Naive thymus-derived CD8-positive, alpha-beta T cell (primary cell): ENCODE data around the gene ITGA6. TPM values are rescaled to one million over a fixed set of nuclear protein-coding genes. Genes with fewer than 3 reads are reported as not detected.
A peak's percentile ranks its signal among the peaks of the same experiment; 100 is the strongest.

Experiments
- ATAC-seq, 2 donors: fragments of 150-1000 bp; cut with Tn5 transposase in 1 of 2; sonication (Bioruptor Pico), chemical (Tn5 transposase) in 1 of 2; 1 replicate in 1 of 2; 2 replicates in 1 of 2; pipeline ENCODE4 v1.10.0; 2021; ENCODE audit warnings: mild to moderate bottlenecking in 2 of 2, moderate library complexity in 2 of 2
- POLR2A ChIA-PET: fragments of 350-600 bp; sonication (Branson Sonifier 250); formaldehyde crosslinking; loops from one replicate; lab custom pipeline; 2021; ENCODE audit warnings: antibody characterized with exemption; lab: Charles Lee
- DNase-seq, 10 donors: peaks; one replicate each; pipeline versions ENCODE4 v3.0.0 to v3.0.0-alpha.2; 2020 to 2022
- H3K27ac Mint-ChIP-seq, 10 donors: one replicate each; pipeline ENCODE4 v1.8.0; 2020 to 2022; ENCODE audit warnings: mild to moderate bottlenecking in 10 of 10, mixed read lengths in 10 of 10, moderate library complexity in 4 of 10, inconsistent platforms in 1 of 10
- H3K27me3 Mint-ChIP-seq, 5 donors: one replicate each; pipeline ENCODE4 v1.8.0; 2021 to 2022; ENCODE audit warnings: mixed read lengths in 5 of 5
- H3K36me3 Mint-ChIP-seq, 3 donors: one replicate each; pipeline ENCODE4 v1.8.0; 2020 to 2022; ENCODE audit warnings: mixed read lengths in 3 of 3, mild to moderate bottlenecking in 2 of 3, inconsistent platforms in 1 of 3
- H3K4me1 Mint-ChIP-seq, 4 donors: one replicate each; pipeline ENCODE4 v1.8.0; 2021 to 2022; ENCODE audit warnings: mixed read lengths in 4 of 4
- H3K4me3 Mint-ChIP-seq, 10 donors: one replicate each; pipeline ENCODE4 v1.8.0; 2020 to 2022; ENCODE audit warnings: mild to moderate bottlenecking in 10 of 10, mixed read lengths in 10 of 10, moderate library complexity in 6 of 10, inconsistent platforms in 1 of 10
- H3K9me3 Mint-ChIP-seq, 9 donors: one replicate each; pipeline ENCODE4 v1.8.0; 2020 to 2022; ENCODE audit warnings: mixed read lengths in 9 of 9, mild to moderate bottlenecking in 3 of 9, inconsistent platforms in 1 of 9, moderate library complexity in 1 of 9
- polyA plus RNA-seq, 3 donors: library from polyadenylated mRNA; unstranded; fragments of 300-500 nt; fragmentation: Illumina TruSeq; gene quantifications; one replicate each; pipeline ENCODE4 v1.2.3, GENCODE V29; 2021
- total RNA-seq, 8 experiments: library from RNA in 2 of 8; stranded (reverse) in 2 of 8; gene quantifications; one replicate each; pipeline ENCODE4 v1.2.3 and lab custom pipeline; 2021 to 2026

Gene ITGA6
- total RNA-seq (100 to 1,000 TPM; 119 to 127 TPM), polyA plus RNA-seq (10 to 100 TPM; 58.4 to 80.0 (median 64.2) TPM), total RNA-seq (lab: John Stamatoyannopoulos, UW) (31.7 to 533 (median 195) reads per million in 6 experiments)

DNA sequence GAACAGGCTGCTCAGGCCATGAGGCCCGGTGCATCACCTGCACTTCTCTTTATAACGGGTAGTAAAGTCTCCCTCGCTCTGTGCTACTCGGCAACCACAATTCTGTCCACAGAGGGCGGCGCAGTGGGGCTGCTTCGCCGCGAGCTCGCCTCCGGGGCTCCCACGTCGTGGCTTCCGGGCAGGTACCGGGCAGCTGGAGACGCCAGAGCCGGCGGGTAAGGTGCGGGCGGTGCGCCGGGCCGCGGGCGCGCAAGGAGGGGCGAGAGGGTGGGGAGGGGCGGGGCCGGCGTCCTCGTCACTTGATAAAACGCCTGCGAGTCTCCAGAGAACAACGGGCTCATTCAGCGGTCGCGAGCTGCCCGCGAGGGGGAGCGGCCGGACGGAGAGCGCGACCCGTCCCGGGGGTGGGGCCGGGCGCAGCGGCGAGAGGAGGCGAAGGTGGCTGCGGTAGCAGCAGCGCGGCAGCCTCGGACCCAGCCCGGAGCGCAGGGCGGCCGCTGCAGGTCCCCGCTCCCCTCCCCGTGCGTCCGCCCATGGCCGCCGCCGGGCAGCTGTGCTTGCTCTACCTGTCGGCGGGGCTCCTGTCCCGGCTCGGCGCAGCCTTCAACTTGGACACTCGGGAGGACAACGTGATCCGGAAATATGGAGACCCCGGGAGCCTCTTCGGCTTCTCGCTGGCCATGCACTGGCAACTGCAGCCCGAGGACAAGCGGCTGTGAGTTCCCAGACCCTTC, at the start of gene ITGA6:
ITGA6 (plus strand) TSS at position 331 of the 734 bp plus-strand sequence.
- peak; percentile 70 to 74 for ATAC-seq
- POLR2A ChIA-PET, result interaction anchor here (0.6 to 12.5 kb wide), 14 partner anchors 13 to 535 kb away, joined by 3 to 304 read pairs (median 6); no protein-coding TSS in a partner anchor
- Mint-ChIP-seq H3K36me3 (peaks cover 0 to 4% (median 0%) of the 10 kb centered on the region in 3 donors), H3K4me3 (peak within 1 kb of the TSS in 9 of 10 donors; percentile 90 to 99 (median 97)), H3K9me3 (no peaks in the 10 kb centered on the region), H3K27me3 (no peaks in the 10 kb centered on the region), H3K27ac (peak within 1 kb of the TSS; percentile 73 to 96 (median 93)), H3K4me1 (peaks cover 25 to 34% (median 28%) of the 10 kb centered on the region in 4 donors)
- DNase-seq, result peak; percentile 54 to 86 (median 76)

DNA sequence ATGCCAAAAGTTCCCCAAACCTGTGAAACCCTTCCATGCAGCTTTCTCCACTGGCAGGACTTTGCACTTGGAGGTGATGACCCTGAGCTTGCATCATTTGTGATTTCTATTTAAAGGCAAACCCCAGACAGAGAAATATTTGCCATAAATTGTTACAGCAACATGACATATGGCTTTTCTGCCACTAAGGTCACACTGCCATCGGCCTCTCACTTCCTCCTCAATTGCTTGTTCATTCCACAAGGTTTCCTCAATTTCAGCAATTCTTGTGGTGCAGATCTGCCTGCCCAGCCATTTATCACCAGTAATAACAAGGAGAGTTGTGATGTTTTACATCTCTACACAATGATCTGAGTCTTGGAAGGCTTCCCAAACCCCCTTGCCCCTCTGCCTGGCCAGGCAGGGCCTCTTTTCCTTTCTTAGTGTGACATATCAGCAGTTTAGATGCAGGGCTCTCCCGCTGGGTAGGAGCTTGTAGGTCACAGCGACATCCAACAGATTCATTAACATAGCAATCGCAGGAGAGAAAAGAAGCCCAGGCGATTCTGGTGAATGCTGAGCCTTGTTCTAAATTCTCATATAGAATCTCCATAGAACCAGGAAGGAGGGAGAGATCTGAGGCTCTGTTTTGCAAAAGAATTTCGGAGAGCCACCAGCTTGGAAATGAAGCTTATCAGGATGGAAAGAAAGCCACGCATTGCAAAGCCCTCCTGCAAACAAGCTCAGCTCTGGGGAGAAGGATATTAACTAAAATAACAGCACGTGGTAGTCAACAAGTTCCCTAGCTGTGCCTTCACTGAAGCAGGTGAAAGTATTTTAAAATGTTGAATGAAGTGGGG, 46.7 kb upstream of the ITGA6 start:
- Mint-ChIP-seq H3K27me3 (no peaks in the 10 kb centered on the region), H3K27ac (no peak overlapping the region), H3K36me3 (peaks cover 0 to 5% (median 4%) of the 10 kb centered on the region in 3 donors), H3K4me1 (peaks cover 0 to 5% (median under 1%) of the 10 kb centered on the region in 4 donors), H3K9me3 (peaks cover 0 to 6% (median 0%) of the 10 kb centered on the region in 9 donors), H3K4me3 (no peak overlapping the region)
- ATAC-seq, result no peak
- POLR2A ChIA-PET, result no interaction called here
- no peak for DNase-seq

DNA sequence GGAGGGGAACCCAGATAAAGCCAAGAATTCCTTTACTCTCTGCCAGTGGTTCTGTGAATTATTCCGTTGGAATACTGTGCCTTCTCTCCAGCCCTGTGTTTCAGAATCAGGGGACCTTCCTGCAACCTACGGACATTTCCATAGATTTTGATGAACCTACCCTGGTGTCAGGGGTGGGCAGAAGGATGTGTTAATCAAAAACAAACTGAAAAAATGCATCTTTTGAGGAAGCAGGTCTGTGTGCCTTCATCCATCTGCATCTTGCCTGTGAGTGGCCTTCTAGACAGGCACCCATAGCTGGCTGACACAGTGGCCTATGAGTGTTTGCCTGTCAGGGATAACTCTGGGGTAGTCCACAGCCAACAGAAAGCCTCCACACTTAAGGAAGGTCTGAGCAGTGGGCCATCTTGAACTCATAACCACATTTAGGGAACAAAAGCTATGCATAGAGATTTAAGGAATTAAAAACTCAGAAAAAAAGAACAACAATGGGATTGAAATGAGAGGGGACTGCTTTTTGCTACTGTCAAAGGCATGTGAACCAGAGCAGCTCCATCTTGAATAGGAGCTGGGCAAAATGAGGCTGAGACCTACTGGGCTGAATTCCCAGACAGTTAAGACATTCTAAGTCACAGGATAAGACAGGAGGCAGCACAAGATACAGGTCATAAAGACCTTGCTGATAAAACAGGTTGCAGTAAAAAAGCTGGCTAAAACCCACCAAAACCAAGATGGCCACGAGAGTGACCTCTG, 45.9 kb upstream of the ITGA6 start:
- ATAC-seq, result no peak
- H3K4me3 Mint-ChIP-seq, result no peak overlapping the region
- H3K4me1 Mint-ChIP-seq, result peaks cover 0 to 5% (median under 1%) of the 10 kb centered on the region in 4 donors
- H3K36me3 Mint-ChIP-seq, result peaks cover 0 to 5% (median 4%) of the 10 kb centered on the region in 3 donors
- POLR2A ChIA-PET, result no interaction called here
- DNase-seq, result no peak
- H3K9me3 Mint-ChIP-seq, result peaks cover 0 to 6% (median 0%) of the 10 kb centered on the region in 9 donors
- H3K27ac Mint-ChIP-seq, result peak overlapping the region in 1 of 10 donors; percentile 58
- no peaks in the 10 kb centered on the region for H3K27me3 Mint-ChIP-seq

DNA sequence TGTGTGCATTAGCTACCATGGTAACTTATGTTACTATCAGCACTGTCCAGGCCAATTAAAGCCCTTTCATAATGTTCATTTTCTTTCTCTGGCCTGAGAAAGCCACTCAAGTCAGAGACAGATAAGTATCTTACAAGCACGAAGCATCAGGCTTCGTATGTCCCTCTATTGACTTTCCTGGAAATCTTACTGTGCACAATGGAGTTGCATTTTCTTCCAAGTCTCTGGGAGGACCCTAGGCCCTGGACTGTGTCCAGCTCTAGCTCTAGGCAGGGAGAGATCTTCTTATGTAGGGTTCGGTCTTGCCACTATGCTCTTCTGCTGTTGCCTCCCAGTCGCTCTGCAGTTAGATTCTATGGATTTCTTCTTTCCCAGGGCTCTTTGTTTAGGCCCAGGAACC, 40.0 kb upstream of the ITGA6 start:
- peaks cover 0 to 5% (median under 1%) of the 10 kb centered on the region in 4 donors for H3K4me1 Mint-ChIP-seq
- no peak for ATAC-seq
- H3K4me3 Mint-ChIP-seq, result no peak overlapping the region
- DNase-seq, result no peak
- H3K9me3 Mint-ChIP-seq, result no peaks in the 10 kb centered on the region
- no peaks in the 10 kb centered on the region for H3K36me3 Mint-ChIP-seq
- POLR2A ChIA-PET, result no interaction called here
- no peaks in the 10 kb centered on the region for H3K27me3 Mint-ChIP-seq
- H3K27ac Mint-ChIP-seq, result no peak overlapping the region

DNA sequence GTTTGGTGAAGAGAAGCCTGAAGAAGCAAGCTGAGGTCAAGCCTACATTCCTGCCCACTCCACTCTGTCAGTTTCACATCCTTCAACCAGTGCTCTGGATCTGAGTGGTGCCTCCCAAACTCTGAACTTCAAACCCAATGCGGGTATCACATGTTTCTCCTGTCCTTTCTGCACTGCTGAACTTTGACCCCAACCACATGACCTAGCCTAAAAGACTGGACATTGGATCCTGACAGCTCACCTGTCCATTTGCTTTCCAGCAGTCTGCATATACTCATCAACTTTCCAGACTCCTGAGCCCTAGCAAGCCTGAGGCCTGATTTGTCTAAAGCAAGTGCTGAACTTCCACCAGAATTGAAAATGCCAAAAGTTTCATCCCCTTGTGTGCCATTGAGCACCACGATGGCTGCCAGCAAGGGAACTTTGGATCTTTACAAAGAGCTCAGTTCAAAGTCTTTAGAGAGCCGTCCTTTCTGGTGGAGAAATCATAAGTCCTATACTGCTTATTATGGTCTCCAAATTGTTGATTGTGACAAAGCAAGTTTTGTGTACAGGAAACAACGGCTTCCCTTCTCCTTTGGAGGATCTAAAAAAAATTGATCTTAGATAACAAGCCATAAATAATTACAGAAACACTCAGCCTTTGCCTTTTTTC, 37.6 kb upstream of the ITGA6 start:
- POLR2A ChIA-PET, result no interaction called here
- no peaks in the 10 kb centered on the region for H3K27me3 Mint-ChIP-seq
- peak overlapping the region in 1 of 10 donors; percentile 12 for H3K27ac Mint-ChIP-seq

DNA sequence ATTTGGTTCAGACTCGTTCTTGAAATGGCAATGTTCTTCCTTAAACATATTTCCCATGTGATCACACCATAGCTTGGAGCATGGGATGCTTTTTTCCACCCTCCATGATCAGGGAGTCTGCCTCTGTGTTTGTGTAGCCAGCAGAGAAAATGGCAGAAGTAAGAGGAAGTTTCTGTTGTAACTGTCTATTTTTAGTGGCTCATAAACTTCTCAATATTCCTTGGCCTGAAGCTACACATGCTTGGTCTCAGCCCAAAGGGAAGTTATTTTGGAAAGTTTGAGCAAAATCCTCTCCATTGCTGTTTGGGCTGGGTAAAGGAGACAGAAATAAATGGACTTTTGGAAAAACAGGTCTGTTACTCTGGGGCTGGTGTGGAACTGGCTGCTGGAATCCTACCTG, 33.4 kb upstream of the ITGA6 start:
- Mint-ChIP-seq H3K27ac (no peak overlapping the region), H3K36me3 (no peaks in the 10 kb centered on the region), H3K4me3 (no peak overlapping the region), H3K4me1 (peaks cover 3 to 6% (median 6%) of the 10 kb centered on the region in 4 donors), H3K9me3 (no peaks in the 10 kb centered on the region), H3K27me3 (no peaks in the 10 kb centered on the region)
- ATAC-seq (no peak), DNase-seq (no peak)
- POLR2A ChIA-PET, result no interaction called here

More for the DNA sequence above, 37.6 kb upstream of the ITGA6 start:
- ATAC-seq, result no peak
- DNase-seq, result no peak
- no peak overlapping the region for H3K4me3 Mint-ChIP-seq
- H3K36me3 Mint-ChIP-seq, result no peaks in the 10 kb centered on the region
- peaks cover 0 to 5% (median under 1%) of the 10 kb centered on the region in 4 donors for H3K4me1 Mint-ChIP-seq
- H3K9me3 Mint-ChIP-seq, result no peaks in the 10 kb centered on the region

DNA sequence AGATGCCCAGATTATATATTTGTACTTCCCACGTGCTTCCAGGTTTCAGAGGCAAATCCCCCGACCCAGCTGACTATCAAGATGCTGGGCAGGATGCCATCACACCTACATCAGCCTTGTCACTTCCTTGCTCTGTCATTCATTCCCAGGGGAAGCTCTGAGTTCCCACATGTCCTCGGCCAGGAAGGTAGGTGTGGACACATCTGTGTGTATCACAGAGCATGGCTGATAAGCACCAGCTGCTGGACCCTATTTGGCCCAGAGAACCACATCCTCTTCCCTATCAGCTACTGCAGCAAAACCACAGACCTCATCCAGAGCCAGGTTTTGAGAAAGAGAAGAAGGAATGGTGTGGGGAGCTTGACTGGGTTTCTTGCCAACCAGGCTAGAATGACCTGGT, 31.9 kb upstream of the ITGA6 start:
- no peak for DNase-seq
- Mint-ChIP-seq H3K27ac (no peak overlapping the region), H3K27me3 (no peaks in the 10 kb centered on the region), H3K9me3 (no peaks in the 10 kb centered on the region), H3K36me3 (no peaks in the 10 kb centered on the region), H3K4me3 (no peak overlapping the region), H3K4me1 (peaks cover 0 to 6% (median 5%) of the 10 kb centered on the region in 4 donors)
- no peak for ATAC-seq
- POLR2A ChIA-PET, result no interaction called here

DNA sequence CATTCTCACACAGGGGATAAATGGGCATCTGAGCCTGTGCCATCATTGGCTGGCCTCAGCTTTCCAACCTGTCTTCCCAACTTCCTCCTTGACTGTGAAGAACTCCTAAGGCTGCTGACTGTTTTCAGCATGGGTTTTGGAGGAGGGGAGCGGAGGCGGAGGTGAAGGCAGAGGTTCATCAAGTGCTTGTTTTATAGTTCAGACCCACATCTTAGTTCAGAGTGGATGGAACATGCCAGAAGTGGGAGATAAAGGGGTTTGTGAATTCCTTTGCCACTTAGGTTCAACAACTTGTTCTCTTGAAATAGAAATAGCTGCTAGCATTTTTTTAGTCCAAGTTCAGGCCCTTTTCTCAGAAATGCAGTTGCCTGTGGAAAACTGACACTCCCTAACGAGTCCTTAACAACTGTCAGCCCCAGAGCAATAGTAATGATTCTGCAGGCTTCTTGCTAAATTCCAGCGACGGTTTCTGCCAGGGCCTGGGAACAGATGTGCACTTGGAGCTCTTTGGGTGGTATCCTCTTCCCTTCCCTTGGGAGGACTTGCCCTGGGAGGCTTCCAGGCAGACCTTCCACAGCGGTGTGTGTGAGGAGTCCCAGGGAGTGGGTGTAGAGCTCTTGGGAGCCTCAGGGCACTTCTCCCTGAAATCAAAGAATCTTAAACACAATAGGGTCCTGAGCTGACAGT, 30.1 kb upstream of the ITGA6 start:
- Mint-ChIP-seq H3K4me3 (no peak overlapping the region), H3K27me3 (no peaks in the 10 kb centered on the region), H3K27ac (no peak overlapping the region), H3K9me3 (no peaks in the 10 kb centered on the region), H3K4me1 (peaks cover 0 to 6% (median 5%) of the 10 kb centered on the region in 4 donors), H3K36me3 (no peaks in the 10 kb centered on the region)
- ATAC-seq (no peak), DNase-seq (no peak)
- POLR2A ChIA-PET, result interaction anchor here (1.2 kb wide), 1 partner anchor 55 kb away, joined by 3 read pairs; no protein-coding TSS in a partner anchor

DNA sequence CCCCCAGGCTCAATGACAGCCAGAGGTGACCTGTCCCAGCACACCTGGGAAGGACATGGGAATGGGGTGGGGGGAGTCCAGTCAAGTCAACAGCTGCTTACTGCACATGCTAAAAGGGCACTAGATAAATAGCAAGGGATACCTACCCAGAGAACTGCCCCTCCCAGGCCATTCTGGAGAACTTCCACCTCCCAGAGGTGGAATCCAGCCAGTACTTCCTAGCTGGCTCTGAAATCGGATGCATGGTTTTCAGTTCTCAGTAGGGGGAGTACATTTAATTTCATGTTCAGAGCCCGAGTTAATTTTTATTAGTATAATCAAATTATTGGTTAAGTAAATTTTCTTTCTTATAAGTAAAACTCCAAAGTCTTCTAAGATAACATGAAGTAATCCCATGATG, 28.9 kb upstream of the ITGA6 start:
- H3K27ac Mint-ChIP-seq, result no peak overlapping the region
- H3K4me3 Mint-ChIP-seq, result no peak overlapping the region
- ATAC-seq (no peak), DNase-seq (no peak)
- no peaks in the 10 kb centered on the region for H3K9me3 Mint-ChIP-seq
- peaks cover 0 to 9% (median 6%) of the 10 kb centered on the region in 4 donors for H3K4me1 Mint-ChIP-seq
- POLR2A ChIA-PET, result no interaction called here
- H3K36me3 Mint-ChIP-seq, result no peaks in the 10 kb centered on the region
- H3K27me3 Mint-ChIP-seq, result no peaks in the 10 kb centered on the region

DNA sequence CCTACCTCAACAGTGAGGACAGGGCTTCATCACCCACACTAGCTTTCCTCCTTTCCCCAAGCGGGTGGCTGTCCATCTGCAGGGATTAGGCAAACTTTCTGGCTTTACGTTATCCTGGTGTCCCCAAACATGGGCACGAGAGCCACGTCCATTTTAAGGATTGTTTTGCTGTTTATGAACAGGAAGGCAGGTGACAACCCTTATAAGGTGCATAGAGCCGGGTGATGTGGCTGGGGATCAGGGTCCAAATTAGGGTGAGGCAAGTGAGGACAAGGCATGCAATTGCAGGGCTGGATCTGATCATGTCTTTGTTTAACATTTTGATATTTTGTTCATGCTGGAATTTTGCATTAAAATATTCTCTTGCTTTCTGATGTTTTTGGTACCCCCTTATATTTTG, 27.6 kb upstream of the ITGA6 start:
- POLR2A ChIA-PET, result no interaction called here
- Mint-ChIP-seq H3K9me3 (no peaks in the 10 kb centered on the region), H3K27me3 (no peaks in the 10 kb centered on the region), H3K27ac (no peak overlapping the region), H3K36me3 (no peaks in the 10 kb centered on the region), H3K4me3 (no peak overlapping the region), H3K4me1 (peaks cover 0 to 9% (median 6%) of the 10 kb centered on the region in 4 donors)
- ATAC-seq (no peak), DNase-seq (no peak)

DNA sequence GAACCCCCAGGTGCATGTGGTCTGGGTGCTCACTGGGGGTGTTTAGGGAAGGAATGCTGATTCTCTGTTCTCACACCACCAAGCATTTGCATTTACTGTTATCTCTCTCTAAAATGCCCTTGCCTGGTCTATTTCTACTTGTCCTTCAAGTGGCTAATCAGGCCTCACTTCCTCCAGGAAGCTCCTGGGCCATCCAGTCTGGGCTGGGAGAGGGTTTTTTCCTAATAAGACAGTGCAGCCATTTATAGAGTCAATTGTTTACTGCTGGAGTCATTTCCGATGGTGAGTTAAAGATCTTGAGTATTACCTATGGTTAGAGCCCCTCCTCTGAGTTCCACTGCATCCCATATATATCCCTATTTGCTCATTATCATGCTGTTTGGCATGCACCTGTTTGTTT, 25.2 kb upstream of the ITGA6 start:
- no peak overlapping the region for H3K4me3 Mint-ChIP-seq
- no peaks in the 10 kb centered on the region for H3K36me3 Mint-ChIP-seq
- POLR2A ChIA-PET, result no interaction called here
- H3K27ac Mint-ChIP-seq, result no peak overlapping the region
- DNase-seq (no peak), ATAC-seq (no peak)
- peaks cover 0 to 5% (median 0%) of the 10 kb centered on the region in 4 donors for H3K4me1 Mint-ChIP-seq
- peaks cover 0 to 4% (median 0%) of the 10 kb centered on the region in 9 donors for H3K9me3 Mint-ChIP-seq
- peaks cover 0 to 1% (median 0%) of the 10 kb centered on the region in 5 donors for H3K27me3 Mint-ChIP-seq
